ENCODE results near the gene UCK1.
"Not testable (repeated sequence)": the region's sequence is repeated elsewhere in the genome, so short reads cannot be mapped to it uniquely, and the experiment has no call there.

Gene UCK1

DNA sequence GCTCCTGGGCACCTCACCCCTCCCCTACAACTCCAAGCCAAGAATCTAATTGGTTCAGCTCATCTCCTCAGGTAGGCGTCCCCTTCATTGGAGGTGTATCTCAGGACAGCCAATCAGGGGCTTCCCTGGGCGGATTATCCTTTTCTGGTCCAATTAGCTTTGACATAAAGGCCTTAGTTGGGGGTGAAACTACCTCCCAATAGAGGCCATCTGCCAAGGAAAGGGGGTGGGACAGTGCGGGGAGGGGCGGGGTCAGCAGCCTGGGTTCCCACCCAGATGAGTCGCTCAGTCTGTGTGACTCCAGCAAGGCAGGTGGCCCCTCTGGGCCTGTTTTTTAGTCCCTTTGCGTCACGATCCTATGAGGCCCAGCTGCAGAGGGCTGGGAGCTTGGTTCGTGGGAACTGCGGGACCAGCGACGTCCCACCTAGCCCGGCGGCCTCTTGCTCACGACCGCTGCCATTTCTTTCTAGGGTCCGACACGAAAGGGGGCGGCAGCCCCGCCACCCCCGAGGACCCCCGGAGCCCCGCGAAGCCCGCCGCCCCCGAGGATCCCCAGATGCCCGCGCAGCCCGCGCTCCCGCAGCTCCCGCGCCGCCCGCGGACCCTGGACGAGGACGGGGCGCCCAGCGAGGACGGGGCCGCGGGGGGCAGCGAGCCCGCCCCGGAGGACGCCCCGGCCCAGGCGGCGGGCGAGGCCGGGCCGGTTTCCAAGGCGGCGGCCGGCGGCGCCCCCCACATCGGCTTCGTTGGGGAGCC lies 23.2 kb upstream of the UCK1 start:
- no peak for DNase-seq (ENCODE audit: low read depth in 2 of 2, low spot score in 1 of 2)

DNA sequence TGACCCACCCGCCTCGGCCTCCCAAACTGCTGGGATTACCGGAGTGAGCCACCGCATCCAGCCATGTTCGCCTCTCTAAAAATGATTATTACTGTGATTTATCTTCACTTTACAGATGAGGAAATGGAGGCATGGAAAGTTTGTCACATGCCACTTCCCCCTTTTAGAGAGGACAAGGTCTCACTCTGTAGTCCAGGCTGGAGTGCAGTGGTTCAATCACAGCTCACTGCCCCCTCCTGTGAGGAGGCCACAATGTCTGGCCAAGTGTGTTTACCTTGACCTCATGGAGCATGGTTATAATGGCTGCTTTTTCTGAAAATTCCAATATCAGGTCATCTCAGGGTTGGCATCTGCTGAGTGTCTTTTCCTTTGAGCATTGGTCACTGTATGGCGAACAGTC lies 21.0 kb upstream of the UCK1 start:
- DNase-seq (ENCODE audit: low read depth in 2 of 2, low spot score in 1 of 2) = no peak

DNA sequence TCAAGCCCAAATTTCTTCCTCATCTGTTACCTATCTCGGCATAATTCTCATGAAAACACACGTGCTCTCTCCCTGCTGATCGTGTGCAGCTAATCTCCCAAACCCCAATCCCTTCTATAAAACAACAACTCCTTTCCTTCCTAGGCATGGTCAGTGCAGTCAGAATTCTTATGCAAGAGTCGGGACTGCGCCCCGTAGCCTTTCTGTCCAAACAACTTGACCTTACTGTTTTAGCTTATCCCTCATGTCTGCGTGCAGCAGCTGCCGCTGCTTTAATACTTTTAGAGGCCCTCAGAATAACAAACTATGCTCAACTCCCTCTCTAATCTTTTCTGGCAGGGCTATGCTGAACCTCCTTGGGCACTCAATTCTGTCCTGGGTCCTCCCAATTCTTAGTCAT lies 19.4 kb upstream of the UCK1 start:
- not testable (repeated sequence) for DNase-seq (ENCODE audit: low read depth in 2 of 2, low spot score in 1 of 2)

DNA sequence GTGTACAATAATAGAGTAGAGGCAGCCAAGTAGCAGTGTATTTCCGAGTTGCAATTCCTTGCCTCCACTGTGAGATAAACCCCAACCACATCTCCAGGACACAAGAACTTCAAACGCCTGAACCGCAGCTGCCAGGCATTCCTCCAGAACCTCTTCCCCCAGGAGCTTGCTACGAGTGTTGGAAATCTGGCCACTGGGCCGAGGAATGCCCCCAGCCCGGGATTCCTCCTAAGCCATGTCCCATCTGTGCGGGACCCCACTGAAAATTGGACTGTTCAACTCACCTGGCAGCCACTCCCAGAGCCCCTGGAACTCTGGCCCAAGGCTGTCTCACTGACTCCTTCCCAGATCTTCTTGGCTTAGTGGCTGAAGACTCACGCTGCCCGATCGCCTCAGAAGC lies 18.1 kb upstream of the UCK1 start:
- DNase-seq (ENCODE audit: low read depth in 2 of 2, low spot score in 1 of 2) = not testable (repeated sequence)

DNA sequence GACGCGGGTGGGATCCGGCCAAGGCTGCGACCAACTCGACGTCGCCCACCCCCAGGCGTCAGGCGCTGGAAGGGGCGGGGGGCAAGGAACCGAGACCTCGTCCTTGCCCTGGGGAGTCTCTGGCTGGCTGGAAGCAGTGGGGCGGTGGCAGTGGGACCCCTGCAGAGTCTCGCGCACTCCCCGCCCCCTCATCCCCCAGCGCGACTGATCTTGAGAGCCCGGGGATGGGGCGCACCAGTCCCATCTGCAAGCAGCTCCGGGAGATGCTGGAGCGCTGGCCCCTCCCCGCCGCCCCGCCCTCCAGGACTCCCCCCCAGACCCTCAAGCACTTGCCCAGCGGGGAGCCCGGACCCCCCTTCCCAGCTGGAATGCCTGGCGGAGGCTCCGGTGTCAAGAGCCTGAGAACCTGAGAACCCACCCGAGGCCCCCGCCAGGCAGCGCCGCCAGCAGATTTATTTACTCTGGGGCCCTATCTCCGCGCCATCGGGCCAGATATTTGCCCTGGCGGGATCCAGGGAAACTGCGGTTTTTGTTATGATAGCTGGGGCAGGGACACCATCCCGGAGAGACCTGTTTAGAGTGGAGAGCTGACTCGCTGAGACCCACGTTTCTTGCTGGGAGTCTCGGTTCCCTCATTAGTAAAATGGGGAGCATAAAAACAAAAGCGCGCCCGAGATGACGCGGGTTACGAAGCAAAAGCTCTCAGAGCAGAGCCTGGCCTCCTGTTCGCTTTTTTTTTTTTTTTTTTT lies 15.4 kb upstream of the UCK1 start:
- no peak for DNase-seq (ENCODE audit: low read depth in 2 of 2, low spot score in 1 of 2)

DNA sequence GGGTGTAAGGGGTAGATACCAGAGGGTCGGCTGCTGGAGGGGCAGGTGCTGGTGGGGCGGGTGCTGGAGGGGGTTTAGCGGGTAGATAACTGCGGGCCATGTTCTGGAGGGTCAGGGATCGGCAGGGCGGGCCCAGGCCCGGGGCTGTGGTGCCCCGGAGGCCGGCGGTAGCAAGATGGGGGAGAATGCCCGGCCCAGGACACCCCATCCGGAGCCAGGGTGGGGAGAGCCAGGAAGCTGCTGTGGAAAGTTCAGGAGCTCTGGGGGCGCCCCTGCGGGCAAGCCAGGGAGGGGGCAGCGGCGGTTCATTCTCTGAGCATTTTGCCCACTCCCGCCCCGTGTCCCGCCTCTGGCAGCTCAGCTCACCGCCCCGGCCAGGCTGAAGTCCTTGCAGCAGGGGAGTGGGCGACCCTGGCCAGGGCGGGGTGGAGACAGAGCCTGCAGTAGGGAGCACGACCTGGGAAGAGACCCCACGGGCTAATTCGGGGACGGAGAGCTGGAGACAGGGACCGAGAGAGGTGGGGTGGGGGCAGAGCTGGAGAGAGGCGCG lies 14.8 kb upstream of the UCK1 start:
- no peak for DNase-seq (ENCODE audit: low read depth in 2 of 2, low spot score in 1 of 2)

DNA sequence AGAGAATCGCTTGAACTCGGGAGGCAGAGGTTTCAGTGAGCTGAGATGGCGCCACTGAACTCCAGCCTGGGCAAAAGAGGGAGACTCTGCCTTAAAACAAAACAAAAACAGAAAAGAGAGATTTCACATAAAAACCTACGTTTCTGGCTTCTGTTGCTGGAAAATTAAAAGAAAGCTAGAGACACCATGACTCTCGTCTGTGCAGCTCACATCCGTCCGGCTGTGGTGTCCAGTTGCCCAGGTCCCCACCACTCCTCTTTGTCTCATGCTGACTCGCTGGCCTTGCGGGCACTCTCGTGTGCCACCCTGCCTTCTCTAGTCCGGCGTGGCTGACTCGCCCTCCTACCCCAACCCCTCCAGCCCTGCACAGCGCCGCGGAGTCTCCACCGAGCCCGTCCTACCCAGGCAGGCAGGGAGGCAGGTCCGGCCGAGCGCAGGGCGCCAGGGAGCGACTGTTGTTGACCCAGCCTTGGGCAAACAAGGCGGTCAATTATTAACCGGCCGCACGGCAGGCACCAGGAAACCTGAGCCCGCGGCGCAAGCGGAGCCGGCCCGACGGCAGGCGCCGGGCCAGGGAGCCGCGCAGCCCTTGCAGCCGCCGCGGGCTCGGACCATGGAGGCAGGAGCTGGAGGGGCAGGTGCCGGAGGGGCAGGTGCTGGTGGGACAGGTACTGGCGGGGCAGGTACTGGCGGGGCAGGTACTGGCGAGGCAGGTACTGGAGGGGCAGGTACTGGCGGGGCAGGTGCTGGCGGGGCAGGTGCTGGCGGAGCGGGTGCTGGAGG lies 14.1 kb upstream of the UCK1 start, which contains the start of gene PRRT1B:
TSS of gene PRRT1B (plus strand) at position 521 of the 783 bp plus-strand sequence. CDS start at position 614, 93 bp downstream.
- DNase-seq (ENCODE audit: low read depth in 2 of 2, low spot score in 1 of 2) = no peak

DNA sequence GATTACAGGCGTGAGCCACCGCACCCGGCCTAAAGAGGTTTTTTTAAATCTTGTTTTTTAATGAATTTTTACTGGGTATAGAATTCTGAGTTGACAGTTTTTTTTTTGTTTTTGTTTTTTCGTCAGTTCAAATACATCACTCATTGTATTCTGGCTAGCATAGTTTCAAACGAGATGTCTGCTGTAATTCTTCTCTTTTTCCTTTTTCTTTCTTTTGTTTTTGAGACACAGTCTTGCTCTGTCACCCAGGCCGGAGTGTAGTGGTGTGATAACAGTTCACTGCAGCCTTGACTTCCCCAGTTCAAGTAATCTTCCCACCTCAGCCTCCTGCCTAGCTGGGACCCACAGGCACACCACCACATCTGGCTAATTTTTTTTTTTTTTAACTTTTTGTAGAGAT lies 12.1 kb upstream of the UCK1 start:
- DNase-seq (ENCODE audit: low read depth in 2 of 2, low spot score in 1 of 2) = no peak

DNA sequence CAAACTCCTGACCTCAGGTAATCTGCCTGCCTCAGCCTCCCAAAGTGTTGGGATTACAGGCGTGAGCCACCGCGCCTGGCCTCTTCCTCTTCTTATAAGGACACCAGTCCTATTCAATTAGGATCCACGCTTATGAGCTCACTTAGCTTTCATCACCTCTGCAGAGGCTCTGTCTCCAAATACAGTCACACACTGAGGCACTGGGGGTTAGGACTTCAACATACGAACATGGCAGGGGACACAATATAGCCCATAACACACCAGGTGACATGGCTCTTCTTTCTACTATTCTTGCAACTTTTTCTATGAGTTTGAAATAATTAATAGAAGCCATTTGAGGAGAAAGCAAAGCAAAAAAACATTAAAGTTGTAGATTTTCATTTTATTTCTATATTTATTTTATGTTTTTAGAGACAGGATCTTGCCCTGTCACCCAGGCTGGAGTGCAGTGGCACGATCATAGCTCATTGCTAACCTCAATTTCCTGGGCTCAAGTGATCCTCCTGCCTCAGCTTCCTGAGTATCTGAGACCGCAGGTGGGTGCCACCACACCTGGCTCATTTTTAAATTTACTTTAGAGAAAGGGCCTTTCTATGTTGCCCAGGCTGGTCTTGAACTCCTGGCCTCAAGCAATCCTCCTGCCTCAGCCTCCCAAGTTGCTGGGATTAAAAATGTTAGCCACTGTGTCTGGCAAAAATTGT lies 8.3 kb upstream of the UCK1 start:
- no peak for DNase-seq (ENCODE audit: low read depth in 2 of 2, low spot score in 1 of 2)

DNA sequence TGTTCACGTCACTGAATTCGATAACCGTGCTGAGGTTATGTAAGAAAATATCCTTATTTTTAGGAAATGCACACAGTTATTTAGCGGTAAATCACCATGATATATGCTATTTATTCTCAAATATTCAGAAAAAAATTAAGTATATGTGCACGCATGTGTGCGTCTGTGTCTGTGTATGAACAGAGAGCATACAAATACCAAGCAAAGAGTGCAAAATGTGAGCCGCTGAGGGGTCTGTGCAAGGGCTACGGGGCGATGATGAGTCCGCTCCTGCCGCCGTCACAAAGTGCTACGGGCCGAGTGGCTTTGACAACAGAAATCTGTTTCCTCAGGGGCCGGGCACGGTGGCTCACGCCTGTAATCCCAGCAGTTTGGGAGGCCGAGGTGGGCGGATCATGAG lies 6.9 kb upstream of the UCK1 start:
- no peak for DNase-seq (ENCODE audit: low read depth in 2 of 2, low spot score in 1 of 2)

DNA sequence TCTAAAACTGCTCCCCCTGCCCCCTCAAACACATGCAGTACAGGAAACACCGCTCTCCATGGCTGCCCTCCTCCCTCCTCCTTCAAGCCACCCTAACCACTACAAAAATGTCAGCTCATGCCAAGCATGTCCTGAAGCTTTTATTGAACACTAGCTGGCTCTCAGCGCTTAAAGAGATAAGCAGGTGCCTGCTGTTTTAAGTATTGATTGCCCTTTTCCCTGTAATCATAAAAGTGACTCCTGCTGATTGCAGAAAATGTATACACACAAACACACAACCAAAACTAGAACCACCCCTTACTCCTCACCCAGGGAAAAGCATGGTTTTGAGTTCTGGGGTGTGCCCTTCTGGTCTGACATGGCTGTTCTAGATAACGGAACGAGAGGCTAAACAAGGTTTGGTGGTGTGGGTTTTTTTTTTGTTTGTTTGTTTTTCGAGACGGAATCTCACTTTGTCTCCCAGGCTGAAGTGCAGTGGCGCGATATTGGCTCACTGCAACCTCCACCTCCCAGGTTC lies 3.7 kb upstream of the UCK1 start:
- no peak for DNase-seq (ENCODE audit: low read depth in 2 of 2, low spot score in 1 of 2)

DNA sequence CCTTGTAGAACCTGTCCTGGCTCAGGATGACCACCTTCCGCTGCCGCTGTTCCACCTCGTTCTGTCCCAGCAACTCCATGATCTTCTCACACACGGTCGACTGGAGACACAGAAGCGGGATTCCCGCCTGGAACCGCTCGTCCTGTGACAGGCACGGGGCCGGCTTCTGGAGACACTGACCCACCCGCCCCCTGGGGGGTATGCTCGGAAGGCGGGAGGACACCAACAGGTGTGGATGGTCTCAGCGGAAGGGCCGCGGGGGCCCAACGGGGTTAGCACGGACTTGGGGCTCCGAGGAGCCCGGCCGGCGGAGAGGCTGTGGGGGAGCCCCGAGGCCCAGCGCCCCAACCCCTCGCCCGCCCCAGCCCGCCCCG lies 530 bp downstream of the UCK1 start:
- no peak for DNase-seq (ENCODE audit: low read depth in 2 of 2, low spot score in 1 of 2)

DNA sequence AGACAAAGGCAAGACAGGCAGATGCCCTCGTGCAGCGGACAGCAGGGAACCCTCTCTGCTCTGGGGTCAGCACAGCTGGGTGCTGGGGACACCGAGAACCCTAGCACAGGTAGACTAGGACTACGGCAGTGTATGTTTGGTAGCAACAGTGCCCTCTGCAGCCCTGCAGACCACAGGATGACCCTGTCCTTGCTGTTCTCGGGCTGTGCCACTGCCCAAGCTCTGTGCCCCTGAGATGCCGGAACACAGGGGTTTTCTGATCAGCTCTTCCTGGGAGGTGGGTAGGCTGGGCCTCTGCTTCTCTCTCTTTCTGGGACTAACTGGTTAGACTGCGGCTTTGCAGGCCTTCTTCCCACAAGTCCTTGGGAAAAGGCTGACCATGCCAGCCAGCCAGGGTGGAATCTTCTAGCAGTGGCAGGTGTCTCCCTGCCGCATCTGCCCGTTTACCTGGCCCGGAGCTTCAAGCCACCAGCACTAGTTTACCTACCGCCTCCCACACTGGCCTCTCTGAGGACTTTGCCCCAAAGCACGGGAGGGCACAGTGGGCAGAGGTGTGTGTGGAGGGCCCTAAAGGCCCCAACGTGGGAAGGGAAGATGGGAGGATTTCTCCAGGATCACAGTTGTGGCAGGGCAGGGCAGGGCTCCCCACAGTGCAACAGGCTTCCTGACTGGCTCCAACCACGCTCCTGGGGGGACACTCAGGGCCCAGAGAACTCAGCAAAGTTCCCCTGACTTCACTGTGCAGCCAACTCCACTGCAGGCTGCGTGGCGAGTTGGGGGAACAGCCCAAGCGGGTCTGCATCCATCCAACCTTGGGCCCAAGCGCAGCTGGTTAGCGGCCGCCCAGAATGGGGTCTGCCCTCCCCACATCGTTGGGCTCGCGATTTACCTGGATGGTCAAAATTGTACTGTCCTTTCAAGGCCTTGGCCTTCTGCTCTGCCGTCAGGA lies 1.2 kb downstream of the UCK1 start:
- no peak for DNase-seq (ENCODE audit: low read depth in 2 of 2, low spot score in 1 of 2)

DNA sequence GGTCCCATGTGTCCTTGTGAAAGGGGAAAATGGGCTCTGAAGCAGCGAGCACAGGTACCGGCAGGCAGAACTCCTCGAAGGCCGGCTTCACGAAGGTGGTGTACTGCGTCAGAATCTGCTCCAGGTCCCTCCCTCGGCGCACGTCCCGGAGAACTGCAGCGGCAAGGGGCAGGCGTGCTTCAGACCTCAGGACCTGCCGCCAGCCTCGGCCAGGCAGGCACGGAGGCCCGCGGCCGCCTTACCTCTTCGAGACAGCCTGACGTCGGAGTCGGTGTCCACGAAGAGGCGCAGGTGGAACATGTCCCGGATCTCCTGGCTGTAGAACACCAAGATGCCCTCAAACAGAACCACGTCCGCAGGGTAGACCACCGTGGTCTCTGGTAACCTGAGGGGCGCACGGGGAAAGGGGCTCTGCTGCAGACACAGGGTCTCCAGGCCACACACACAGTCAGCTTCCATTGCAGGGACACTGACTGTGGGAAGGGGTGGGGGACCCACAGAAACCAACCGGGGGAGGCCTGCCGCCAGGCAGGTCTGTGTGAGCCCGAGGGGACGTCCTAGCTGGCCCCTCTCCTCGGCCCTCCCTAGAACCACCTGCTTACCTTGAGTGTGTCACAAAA lies 2.1 kb downstream of the UCK1 start:
- DNase-seq (ENCODE audit: low read depth in 2 of 2, low spot score in 1 of 2) = no peak

DNA sequence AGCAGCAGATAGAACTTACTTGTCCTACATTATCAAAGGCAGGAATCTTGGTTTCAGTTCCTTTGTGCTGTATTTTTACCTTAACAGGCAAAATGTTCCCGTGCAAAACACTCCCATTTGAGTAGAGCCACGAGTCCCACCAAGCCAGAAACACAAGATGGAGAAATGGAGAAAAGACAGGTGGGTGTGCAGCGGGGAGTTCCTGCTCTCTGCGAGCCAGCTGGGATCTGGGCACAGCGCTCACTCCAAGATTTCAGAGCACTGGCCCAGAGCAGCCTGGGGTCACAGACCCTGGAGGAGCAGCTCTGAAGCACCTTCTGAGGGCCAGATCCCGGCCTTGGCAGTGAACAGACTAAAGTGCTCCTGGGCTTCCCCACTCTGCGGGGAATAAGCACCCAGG lies 2.9 kb downstream of the UCK1 start:
- no peak for DNase-seq (ENCODE audit: low read depth in 2 of 2, low spot score in 1 of 2)

DNA sequence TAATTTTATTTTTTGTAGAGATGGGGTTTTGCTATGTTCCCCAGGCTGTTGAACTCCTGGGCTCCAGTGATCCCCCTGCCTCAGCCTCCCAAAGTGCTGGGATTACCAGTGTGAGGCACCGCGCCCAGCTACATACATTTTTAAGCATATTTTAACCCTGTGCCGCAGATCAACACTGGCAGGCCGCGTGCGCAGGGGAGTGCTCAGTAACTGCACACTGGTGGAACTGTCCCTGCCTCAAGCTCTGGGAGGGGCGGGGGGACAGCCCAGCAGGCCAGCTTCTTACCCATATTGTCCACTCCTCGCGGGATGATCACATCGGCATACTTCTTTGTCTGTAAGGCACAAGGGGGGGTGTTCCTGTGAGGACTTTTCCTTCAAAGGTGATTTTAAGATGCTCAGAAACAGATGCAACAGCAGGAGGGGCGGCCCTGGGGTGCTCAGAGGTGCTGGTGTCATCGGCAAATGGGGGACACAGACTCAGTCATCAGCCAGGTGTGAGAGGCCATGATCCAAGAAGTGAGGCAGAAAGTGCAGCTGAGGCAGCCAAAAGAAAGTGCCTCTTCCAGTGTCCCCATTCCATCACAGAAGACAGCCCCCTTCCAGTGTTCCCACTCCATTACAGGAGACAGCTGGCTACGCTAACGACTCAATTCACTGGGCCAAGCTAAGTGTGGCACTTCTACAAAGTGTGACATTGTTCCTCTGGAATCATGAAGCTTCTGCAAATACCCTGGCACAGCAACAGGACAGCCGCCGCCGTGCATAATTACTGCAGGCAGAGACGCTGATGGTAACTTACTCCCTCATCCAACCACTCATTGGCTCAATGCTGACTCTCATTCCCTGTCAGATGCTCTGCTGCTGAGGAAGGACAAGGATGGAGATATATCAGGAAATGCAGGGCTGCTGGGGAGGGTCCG lies 5.2 kb downstream of the UCK1 start:
- no peak for DNase-seq (ENCODE audit: low read depth in 2 of 2, low spot score in 1 of 2)

DNA sequence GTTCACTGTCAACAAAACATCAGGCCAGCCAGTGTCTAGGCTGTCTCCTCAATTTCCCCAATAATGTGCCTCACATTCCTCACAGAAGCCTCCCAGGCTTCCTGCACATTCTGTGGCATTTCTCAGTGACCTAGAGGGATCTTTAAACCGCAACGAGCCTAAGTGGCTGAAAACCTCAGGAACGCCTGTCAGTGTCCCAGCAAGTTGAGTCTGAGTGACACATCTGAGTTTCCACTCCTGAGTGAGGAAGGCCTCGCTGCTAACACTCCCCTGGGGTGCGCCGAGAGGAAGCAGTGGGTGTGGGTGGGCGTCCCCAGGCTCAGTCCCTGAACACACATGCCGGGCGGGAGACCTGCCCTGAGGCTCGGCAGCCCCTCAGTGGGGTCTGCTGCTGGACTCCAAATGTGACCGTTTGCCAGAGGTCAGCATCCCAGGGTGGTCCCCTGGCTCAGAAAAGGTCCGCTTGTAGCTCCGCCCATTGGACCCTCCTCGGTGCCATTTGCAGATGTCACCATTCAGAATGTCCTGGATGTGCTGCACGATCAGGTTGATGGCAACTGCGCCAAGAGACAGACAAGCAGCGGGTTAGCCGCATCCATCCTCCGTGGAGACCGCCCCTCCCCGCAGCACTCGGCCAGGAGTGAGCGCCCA lies 6.3 kb downstream of the UCK1 start:
- no peak for DNase-seq (ENCODE audit: low read depth in 2 of 2, low spot score in 1 of 2)
